Mononuclear cell (primary cell): ENCODE results near the gene KLK12. TPM values are rescaled to one million over a fixed set of nuclear protein-coding genes. Genes with fewer than 3 reads are reported as not detected.

Source experiments
- H3K27me3 ChIP-seq: 2 replicates; pipeline ENCODE4 v1.6.0; 2011; ENCODE audit warnings: low read length, control low read depth; ENCODE audit not compliant: insufficient read depth
- H3K4me1 ChIP-seq: 2 replicates; pipeline ENCODE4 v1.5.1; 2011; ENCODE audit warnings: mild to moderate bottlenecking, low read length, control low read depth; ENCODE audit not compliant: insufficient read depth
- H3K4me3 ChIP-seq: 2 replicates; pipeline ENCODE4 v1.5.1; 2011; ENCODE audit warnings: mild to moderate bottlenecking, low read length, moderate library complexity
- H3K9me3 ChIP-seq: 2 replicates; pipeline ENCODE4 v1.5.1; 2011; ENCODE audit warnings: low read depth, mild to moderate bottlenecking, control low read depth, low read length
- total RNA-seq: library from RNA; depleted of rRNA; stranded (reverse); fragments of >200 nt; gene quantifications from one replicate; pipeline ENCODE4 v1.2.3, GENCODE V29; 2012

The KLK12 gene
- total RNA-seq, 1 donor, result not detected

- no peaks in the 10 kb centered on the region for H3K4me1 ChIP-seq
- no peaks in the 10 kb centered on the region for H3K27me3 ChIP-seq
- H3K4me3 ChIP-seq, result no peak overlapping the region
- H3K9me3 ChIP-seq, result no peaks in the 10 kb centered on the region
Measured at GRCh38 chr19:51029718-51030117, 5.1 kb downstream of the KLK12 start.

GRCh38 chr19:51027873-51028272, 6.9 kb downstream of the KLK12 start:
- Histone ChIP-seq H3K9me3 (no peaks in the 10 kb centered on the region), H3K4me3 (no peak overlapping the region), H3K27me3 (no peaks in the 10 kb centered on the region), H3K4me1 (no peaks in the 10 kb centered on the region)

GRCh38 chr19:51027126-51027806, 7.5 kb downstream of the KLK12 start:
- no peaks in the 10 kb centered on the region for H3K9me3 ChIP-seq
- H3K27me3 ChIP-seq, result no peaks in the 10 kb centered on the region
- H3K4me1 ChIP-seq, result no peaks in the 10 kb centered on the region
- H3K4me3 ChIP-seq, result no peak overlapping the region

GRCh38 chr19:51026554-51026831, 8.3 kb downstream of the KLK12 start, which contains the start of gene KLK11:
TSS of gene KLK11 (minus strand) at chr19:51026616. CDS start at chr19:51025631, 985 bp downstream.
- H3K4me3 ChIP-seq, result no peak within 1 kb of the TSS
- no peaks in the 10 kb centered on the region for H3K9me3 ChIP-seq
- no peaks in the 10 kb centered on the region for H3K4me1 ChIP-seq
- H3K27me3 ChIP-seq, result no peaks in the 10 kb centered on the region

- H3K4me1 ChIP-seq, result no peaks in the 10 kb centered on the region
Measured at GRCh38 chr19:51025809-51026553, 8.8 kb downstream of the KLK12 start.

GRCh38 chr19:51025401-51025800, 9.4 kb downstream of the KLK12 start:
- Histone ChIP-seq H3K4me1 (no peaks in the 10 kb centered on the region), H3K27me3 (peaks cover 1% of the 10 kb centered on the region), H3K4me3 (no peak overlapping the region)

More at GRCh38 chr19:51025809-51026553, 8.8 kb downstream of the KLK12 start:
- Histone ChIP-seq H3K27me3 (no peaks in the 10 kb centered on the region), H3K9me3 (no peaks in the 10 kb centered on the region), H3K4me3 (no peak overlapping the region)

GRCh38 chr19:51024924-51025323, 9.9 kb downstream of the KLK12 start:
- Histone ChIP-seq H3K27me3 (peaks cover 6% of the 10 kb centered on the region), H3K4me3 (no peak overlapping the region), H3K4me1 (no peaks in the 10 kb centered on the region), H3K9me3 (no peaks in the 10 kb centered on the region)

More at GRCh38 chr19:51025401-51025800, 9.4 kb downstream of the KLK12 start:
- H3K9me3 ChIP-seq, result no peaks in the 10 kb centered on the region

GRCh38 chr19:51023946-51024345, 10.9 kb downstream of the KLK12 start:
- Histone ChIP-seq H3K9me3 (no peaks in the 10 kb centered on the region), H3K4me1 (peaks cover 5% of the 10 kb centered on the region), H3K27me3 (peaks cover 13% of the 10 kb centered on the region), H3K4me3 (no peak overlapping the region)

GRCh38 chr19:51022526-51022925, 12.3 kb downstream of the KLK12 start:
- H3K9me3 ChIP-seq, result no peaks in the 10 kb centered on the region
- H3K27me3 ChIP-seq, result peaks cover 22% of the 10 kb centered on the region
- peaks cover 6% of the 10 kb centered on the region for H3K4me1 ChIP-seq
- no peak overlapping the region for H3K4me3 ChIP-seq

GRCh38 chr19:51020988-51021651, 13.7 kb downstream of the KLK12 start:
- no peaks in the 10 kb centered on the region for H3K9me3 ChIP-seq
- peaks cover 6% of the 10 kb centered on the region for H3K4me1 ChIP-seq
- H3K4me3 ChIP-seq, result no peak overlapping the region
- peaks cover 33% of the 10 kb centered on the region for H3K27me3 ChIP-seq

- Histone ChIP-seq H3K27me3 (peaks cover 40% of the 10 kb centered on the region), H3K9me3 (no peaks in the 10 kb centered on the region), H3K4me3 (no peak within 1 kb of the TSS), H3K4me1 (peaks cover 6% of the 10 kb centered on the region)
Measured at GRCh38 chr19:51019544-51019925, 15.3 kb downstream of the KLK12 start, which contains the start of gene KLK10. TSS of gene KLK10 (minus strand) at chr19:51019709. CDS start at chr19:51019130, 579 bp downstream.

GRCh38 chr19:51018745-51019543, 15.9 kb downstream of the KLK12 start:
- H3K4me1 ChIP-seq, result peaks cover 6% of the 10 kb centered on the region
- H3K9me3 ChIP-seq, result no peaks in the 10 kb centered on the region
- H3K4me3 ChIP-seq, result no peak overlapping the region
- H3K27me3 ChIP-seq, result peaks cover 40% of the 10 kb centered on the region

- no peaks in the 10 kb centered on the region for H3K9me3 ChIP-seq
- peaks cover 6% of the 10 kb centered on the region for H3K4me1 ChIP-seq
- no peak overlapping the region for H3K4me3 ChIP-seq
- H3K27me3 ChIP-seq, result peaks cover 40% of the 10 kb centered on the region
Measured at GRCh38 chr19:51016798-51017683, 17.8 kb downstream of the KLK12 start.

- Histone ChIP-seq H3K9me3 (no peaks in the 10 kb centered on the region), H3K4me1 (peaks cover 6% of the 10 kb centered on the region), H3K4me3 (no peak overlapping the region), H3K27me3 (peaks cover 40% of the 10 kb centered on the region)
Measured at GRCh38 chr19:51015691-51016267, 19.0 kb downstream of the KLK12 start.
